ENCODE data around the gene IQCM.

Gene IQCM

GRCh38 chr4:149572716-149573115, 242.9 kb downstream of the IQCM start:
- Histone ChIP-seq H3K4me1 (ENCODE audit: control insufficient read depth, insufficient read depth, low read length) (no peaks in the 10 kb centered on the region), H3K9me3 (ENCODE audit: control insufficient read depth, low read length) (no peaks in the 10 kb centered on the region), H3K4me3 (ENCODE audit: low read length) (no peak overlapping the region), H3K9ac (ENCODE audit: low read length) (no peak overlapping the region), H3K27me3 (replicated peaks; ENCODE audit: control insufficient read depth, insufficient read depth, low read length) (no peaks in the 10 kb centered on the region), H3K36me3 (ENCODE audit: control insufficient read depth, insufficient read depth, low read length, severe bottlenecking) (no peaks in the 10 kb centered on the region)
- peak; percentile 48 for DNase-seq (ENCODE audit: low read depth)

GRCh38 chr4:149555799-149556198, 259.8 kb downstream of the IQCM start:
- DNase-seq (ENCODE audit: low read depth), result peak; percentile 67
- H3K36me3 ChIP-seq (ENCODE audit: control insufficient read depth, insufficient read depth, low read length, severe bottlenecking), result no peaks in the 10 kb centered on the region

DNA sequence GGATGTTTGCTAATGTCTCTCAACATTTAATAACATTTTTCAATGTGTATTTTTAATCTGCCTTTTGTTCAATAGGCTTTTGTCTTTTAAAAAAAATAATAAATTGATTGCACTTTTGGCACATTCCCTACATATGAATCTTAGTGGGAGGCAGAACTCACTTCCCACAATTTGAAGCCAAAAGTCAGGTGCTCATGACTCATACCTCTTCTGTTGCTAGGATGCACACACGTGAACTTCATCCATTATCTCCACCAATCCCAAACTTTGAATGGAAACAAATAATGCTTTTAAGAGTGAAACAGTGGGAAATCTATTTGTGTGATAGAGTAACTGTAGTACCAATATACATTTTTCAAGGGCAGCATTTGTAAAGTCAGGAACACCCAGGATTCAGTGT, 260.5 kb downstream of the IQCM start:
- Histone ChIP-seq H3K9me3 (ENCODE audit: control insufficient read depth, low read length) (no peaks in the 10 kb centered on the region), H3K4me1 (ENCODE audit: control insufficient read depth, insufficient read depth, low read length) (peaks cover 10% of the 10 kb centered on the region), H3K9ac (ENCODE audit: low read length) (no peak overlapping the region), H3K4me3 (ENCODE audit: low read length) (no peak overlapping the region), H3K27me3 (replicated peaks; ENCODE audit: control insufficient read depth, insufficient read depth, low read length) (no peaks in the 10 kb centered on the region), H3K36me3 (ENCODE audit: control insufficient read depth, insufficient read depth, low read length, severe bottlenecking) (no peaks in the 10 kb centered on the region)
- peak; percentile 13 for DNase-seq (ENCODE audit: low read depth)

More at GRCh38 chr4:149555799-149556198, 259.8 kb downstream of the IQCM start:
- Histone ChIP-seq H3K9ac (ENCODE audit: low read length) (no peak overlapping the region), H3K4me1 (ENCODE audit: control insufficient read depth, insufficient read depth, low read length) (peaks cover 10% of the 10 kb centered on the region), H3K9me3 (ENCODE audit: control insufficient read depth, low read length) (no peaks in the 10 kb centered on the region), H3K27me3 (replicated peaks; ENCODE audit: control insufficient read depth, insufficient read depth, low read length) (no peaks in the 10 kb centered on the region), H3K4me3 (ENCODE audit: low read length) (no peak overlapping the region)

GRCh38 chr4:149553959-149554520, 261.6 kb downstream of the IQCM start:
- Histone ChIP-seq H3K9ac (ENCODE audit: low read length) (no peak overlapping the region), H3K9me3 (ENCODE audit: control insufficient read depth, low read length) (no peaks in the 10 kb centered on the region), H3K36me3 (ENCODE audit: control insufficient read depth, insufficient read depth, low read length, severe bottlenecking) (no peaks in the 10 kb centered on the region), H3K4me3 (ENCODE audit: low read length) (no peak overlapping the region), H3K27me3 (replicated peaks; ENCODE audit: control insufficient read depth, insufficient read depth, low read length) (no peaks in the 10 kb centered on the region), H3K4me1 (ENCODE audit: control insufficient read depth, insufficient read depth, low read length) (peaks cover 8% of the 10 kb centered on the region)
- peak; percentile 59 for DNase-seq (ENCODE audit: low read depth)

DNA sequence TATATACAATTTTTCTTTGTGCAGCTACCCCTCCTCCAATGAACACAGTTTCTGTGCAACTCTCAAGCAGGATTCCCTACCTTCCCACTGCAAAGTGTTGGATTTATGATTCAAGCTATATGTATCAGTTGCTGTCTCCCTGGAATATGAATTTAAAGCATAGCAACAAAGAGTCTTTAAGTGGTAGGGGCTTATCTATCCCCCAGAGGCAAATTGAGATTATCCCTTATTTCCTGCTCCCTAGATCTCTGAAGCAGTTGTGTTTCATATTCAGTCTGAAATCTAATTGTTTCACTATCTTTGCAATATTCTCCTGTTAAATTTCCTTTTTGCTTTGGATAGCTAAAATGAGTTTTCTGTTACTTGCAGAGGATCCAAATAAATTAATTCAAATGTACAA, 263.0 kb downstream of the IQCM start:
- no peak overlapping the region for H3K4me3 ChIP-seq (ENCODE audit: low read length)
- DNase-seq (ENCODE audit: low read depth), result no peak
- H3K36me3 ChIP-seq (ENCODE audit: control insufficient read depth, insufficient read depth, low read length, severe bottlenecking), result no peaks in the 10 kb centered on the region
- H3K9me3 ChIP-seq (ENCODE audit: control insufficient read depth, low read length), result no peaks in the 10 kb centered on the region
- peaks cover 3% of the 10 kb centered on the region for H3K4me1 ChIP-seq (ENCODE audit: control insufficient read depth, insufficient read depth, low read length)
- H3K27me3 ChIP-seq (replicated peaks; ENCODE audit: control insufficient read depth, insufficient read depth, low read length), result no peaks in the 10 kb centered on the region
- H3K9ac ChIP-seq (ENCODE audit: low read length), result no peak overlapping the region

GRCh38 chr4:149549911-149550310, 265.7 kb downstream of the IQCM start:
- peaks cover 3% of the 10 kb centered on the region for H3K9me3 ChIP-seq (ENCODE audit: control insufficient read depth, low read length)
- H3K27me3 ChIP-seq (replicated peaks; ENCODE audit: control insufficient read depth, insufficient read depth, low read length), result no peaks in the 10 kb centered on the region
- DNase-seq (ENCODE audit: low read depth), result peak; percentile 66
- H3K36me3 ChIP-seq (ENCODE audit: control insufficient read depth, insufficient read depth, low read length, severe bottlenecking), result no peaks in the 10 kb centered on the region
- no peaks in the 10 kb centered on the region for H3K4me1 ChIP-seq (ENCODE audit: control insufficient read depth, insufficient read depth, low read length)
- no peak overlapping the region for H3K4me3 ChIP-seq (ENCODE audit: low read length)
- H3K9ac ChIP-seq (ENCODE audit: low read length), result no peak overlapping the region

GRCh38 chr4:149534779-149535178, 280.9 kb downstream of the IQCM start:
- DNase-seq (ENCODE audit: low read depth), result no peak
- no peak overlapping the region for H3K4me3 ChIP-seq (ENCODE audit: low read length)

DNA sequence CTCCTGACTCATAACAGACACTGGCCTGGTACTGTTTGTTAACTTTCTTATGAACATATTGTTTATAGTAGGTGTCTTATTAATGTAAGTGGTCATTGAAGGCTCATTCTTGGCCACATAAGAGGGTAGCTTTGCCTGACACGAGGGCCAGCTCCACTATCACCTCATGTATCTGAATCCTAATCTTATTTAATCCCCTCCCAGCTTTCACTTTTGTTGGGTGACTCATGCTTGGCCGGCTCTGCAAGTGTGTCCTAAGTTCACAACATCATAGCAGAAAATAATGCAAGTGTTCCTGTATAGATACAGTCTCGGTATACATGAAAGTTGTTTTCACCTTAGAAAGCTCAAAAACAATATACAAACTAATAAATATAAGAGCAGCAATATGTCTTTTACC, 283.8 kb downstream of the IQCM start:
- Histone ChIP-seq H3K27me3 (replicated peaks; ENCODE audit: control insufficient read depth, insufficient read depth, low read length) (no peaks in the 10 kb centered on the region), H3K4me1 (ENCODE audit: control insufficient read depth, insufficient read depth, low read length) (peaks cover 17% of the 10 kb centered on the region), H3K4me3 (ENCODE audit: low read length) (peak overlapping the region; percentile 32), H3K9me3 (ENCODE audit: control insufficient read depth, low read length) (peaks cover 2% of the 10 kb centered on the region), H3K36me3 (ENCODE audit: control insufficient read depth, insufficient read depth, low read length, severe bottlenecking) (no peaks in the 10 kb centered on the region), H3K9ac (ENCODE audit: low read length) (no peak overlapping the region)
- DNase-seq (ENCODE audit: low read depth), result peak; percentile 62

More at GRCh38 chr4:149534779-149535178, 280.9 kb downstream of the IQCM start:
- Histone ChIP-seq H3K36me3 (ENCODE audit: control insufficient read depth, insufficient read depth, low read length, severe bottlenecking) (no peaks in the 10 kb centered on the region), H3K9ac (ENCODE audit: low read length) (no peak overlapping the region), H3K9me3 (ENCODE audit: control insufficient read depth, low read length) (peaks cover 9% of the 10 kb centered on the region), H3K27me3 (replicated peaks; ENCODE audit: control insufficient read depth, insufficient read depth, low read length) (no peaks in the 10 kb centered on the region), H3K4me1 (ENCODE audit: control insufficient read depth, insufficient read depth, low read length) (peaks cover 17% of the 10 kb centered on the region)

DNA sequence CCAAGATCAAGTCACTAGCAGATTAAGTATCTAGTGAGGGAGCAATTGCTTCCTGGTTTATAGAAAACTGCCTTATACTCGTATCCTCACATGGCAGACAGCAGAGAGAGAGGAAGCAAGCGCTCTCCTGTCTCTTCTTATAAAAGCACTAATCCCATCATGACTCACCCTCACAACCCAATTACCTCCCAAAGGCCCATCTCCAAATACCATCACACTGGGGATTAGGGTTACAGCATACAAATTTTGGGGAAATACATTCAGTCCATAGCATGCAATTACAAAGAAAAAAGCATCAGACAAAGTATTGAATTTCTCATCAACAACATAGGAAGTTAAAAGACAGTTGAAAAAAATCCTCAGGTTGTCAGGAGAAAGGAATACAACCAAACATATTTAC, 292.6 kb downstream of the IQCM start:
- no peak for DNase-seq (ENCODE audit: low read depth)
- H3K9me3 ChIP-seq (ENCODE audit: control insufficient read depth, low read length), result peaks cover 3% of the 10 kb centered on the region
- H3K4me1 ChIP-seq (ENCODE audit: control insufficient read depth, insufficient read depth, low read length), result peaks cover 12% of the 10 kb centered on the region
- H3K36me3 ChIP-seq (ENCODE audit: control insufficient read depth, insufficient read depth, low read length, severe bottlenecking), result no peaks in the 10 kb centered on the region
- no peak overlapping the region for H3K9ac ChIP-seq (ENCODE audit: low read length)
- no peak overlapping the region for H3K4me3 ChIP-seq (ENCODE audit: low read length)
- no peaks in the 10 kb centered on the region for H3K27me3 ChIP-seq (replicated peaks; ENCODE audit: control insufficient read depth, insufficient read depth, low read length)

GRCh38 chr4:149521611-149522425, 293.8 kb downstream of the IQCM start:
- Histone ChIP-seq H3K4me1 (ENCODE audit: control insufficient read depth, insufficient read depth, low read length) (peaks cover 12% of the 10 kb centered on the region), H3K9me3 (ENCODE audit: control insufficient read depth, low read length) (peaks cover 3% of the 10 kb centered on the region), H3K27me3 (replicated peaks; ENCODE audit: control insufficient read depth, insufficient read depth, low read length) (no peaks in the 10 kb centered on the region), H3K36me3 (ENCODE audit: control insufficient read depth, insufficient read depth, low read length, severe bottlenecking) (no peaks in the 10 kb centered on the region), H3K9ac (ENCODE audit: low read length) (no peak overlapping the region), H3K4me3 (ENCODE audit: low read length) (no peak overlapping the region)
- no peak for DNase-seq (ENCODE audit: low read depth)

DNA sequence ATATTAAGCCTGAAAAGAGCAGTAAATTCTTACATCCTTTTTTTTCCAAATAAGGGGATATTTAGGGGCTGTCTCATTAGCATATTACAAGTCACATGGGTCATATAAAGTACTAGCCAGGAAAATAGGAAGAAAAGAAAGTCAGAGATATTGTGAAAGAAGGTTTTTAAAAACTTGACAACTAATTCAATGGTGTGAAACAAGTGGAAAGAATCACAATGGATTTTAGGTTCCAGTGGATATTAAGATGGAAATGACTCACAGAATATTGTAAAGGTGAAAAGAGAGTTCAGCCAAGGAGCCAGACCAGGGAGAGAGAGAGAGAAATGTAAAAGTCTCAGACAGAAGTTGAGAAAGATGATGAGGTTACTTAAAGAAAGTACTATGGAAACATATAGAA, 297.2 kb downstream of the IQCM start:
- Histone ChIP-seq H3K36me3 (ENCODE audit: control insufficient read depth, insufficient read depth, low read length, severe bottlenecking) (no peaks in the 10 kb centered on the region), H3K9ac (ENCODE audit: low read length) (no peak overlapping the region), H3K4me1 (ENCODE audit: control insufficient read depth, insufficient read depth, low read length) (peaks cover 25% of the 10 kb centered on the region), H3K27me3 (replicated peaks; ENCODE audit: control insufficient read depth, insufficient read depth, low read length) (no peaks in the 10 kb centered on the region), H3K9me3 (ENCODE audit: control insufficient read depth, low read length) (peaks cover 3% of the 10 kb centered on the region), H3K4me3 (ENCODE audit: low read length) (no peak overlapping the region)
- DNase-seq (ENCODE audit: low read depth), result no peak
